DLD1 (cell line): Measurements from ENCODE around the gene SMOC2.
"Not testable (repeated sequence)": the region's sequence is repeated elsewhere in the genome, so short reads cannot be mapped to it uniquely, and the experiment has no call there.

Source experiments
- in situ Hi-C: cut with HindIII; loops from 2 replicates; pipeline ENCODE4 v1.10.0; 2017; ENCODE audit warnings: low sequenced_read_pairs

Gene SMOC2

DNA sequence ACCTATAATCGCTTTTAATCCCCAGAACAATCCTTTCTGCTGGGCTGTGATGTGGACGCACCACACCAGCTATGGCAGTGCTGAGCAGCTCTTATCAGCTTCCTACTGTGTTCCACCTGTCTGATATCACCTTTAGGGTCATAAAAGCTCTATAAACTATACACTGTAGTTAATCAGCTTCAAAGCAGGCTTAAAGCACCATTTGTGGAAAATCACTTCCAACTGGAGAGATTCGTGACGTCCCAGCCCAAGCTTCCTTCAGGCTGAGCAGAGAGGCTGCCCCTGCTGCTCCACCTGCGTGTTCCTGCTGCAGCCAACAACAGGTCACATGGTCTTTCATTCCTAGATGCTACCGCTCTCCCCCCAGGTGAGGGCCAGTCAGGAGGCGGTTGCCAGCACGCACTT, 156.5 kb downstream of the SMOC2 start:
- in situ Hi-C loops = loop anchor here (5.0 kb wide), 1 partner anchor 90 kb away; no protein-coding TSS in a partner anchor

- in situ Hi-C loops = loop anchor here (5.0 kb wide), 1 partner anchor 91 kb away; no protein-coding TSS in a partner anchor
Observed at GRCh38 chr6:168598251-168599117, 157.5 kb downstream of the SMOC2 start.

DNA sequence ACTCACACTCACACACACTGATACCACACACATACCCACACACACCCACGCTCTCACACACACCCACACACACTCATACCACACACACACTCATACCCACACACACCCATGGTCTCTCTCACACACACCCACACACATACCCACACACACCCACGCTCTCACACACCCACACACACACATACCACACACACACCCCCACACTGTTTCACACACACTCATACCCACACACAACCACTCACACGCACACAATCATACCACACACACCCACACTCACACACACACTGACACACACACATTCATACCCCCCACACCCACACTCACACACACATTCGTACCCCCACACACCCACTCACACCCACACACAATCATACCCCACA, 158.1 kb downstream of the SMOC2 start:
- in situ Hi-C loops = loop anchor here (5.0 kb wide), 1 partner anchor 92 kb away; no protein-coding TSS in a partner anchor

DNA sequence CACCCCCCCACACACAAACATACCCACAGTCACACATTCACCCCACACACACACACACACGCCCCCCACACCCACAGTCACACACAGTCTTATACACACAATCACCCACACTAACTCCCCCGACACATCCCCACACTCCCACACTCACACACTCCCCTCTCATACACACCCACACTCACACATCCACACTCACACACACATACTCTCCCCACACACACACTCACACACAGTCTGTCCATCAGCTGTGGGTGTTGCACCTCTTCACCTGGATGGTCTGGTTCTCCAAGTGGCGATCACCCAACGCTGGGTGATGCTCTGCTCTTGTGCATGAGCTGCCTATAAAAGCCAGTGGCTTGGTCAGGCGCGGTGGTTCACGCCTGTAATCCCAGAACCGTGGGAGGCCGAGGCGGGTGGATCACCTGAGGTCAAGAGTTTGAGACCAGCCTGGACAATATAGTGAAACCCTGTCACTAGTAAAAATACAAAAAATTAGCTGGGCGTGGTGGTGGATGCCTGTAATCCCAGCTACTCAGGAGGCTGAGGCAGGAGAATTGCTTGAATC, 158.9 kb downstream of the SMOC2 start:
- in situ Hi-C loops = loop anchor here (5.0 kb wide), 1 partner anchor 93 kb away; no protein-coding TSS in a partner anchor

- in situ Hi-C loops = no loop called here
Observed at GRCh38 chr6:168600381-168600780, 159.4 kb downstream of the SMOC2 start.

GRCh38 chr6:168601111-168601510, 160.1 kb downstream of the SMOC2 start:
- in situ Hi-C loops = no loop called here

DNA sequence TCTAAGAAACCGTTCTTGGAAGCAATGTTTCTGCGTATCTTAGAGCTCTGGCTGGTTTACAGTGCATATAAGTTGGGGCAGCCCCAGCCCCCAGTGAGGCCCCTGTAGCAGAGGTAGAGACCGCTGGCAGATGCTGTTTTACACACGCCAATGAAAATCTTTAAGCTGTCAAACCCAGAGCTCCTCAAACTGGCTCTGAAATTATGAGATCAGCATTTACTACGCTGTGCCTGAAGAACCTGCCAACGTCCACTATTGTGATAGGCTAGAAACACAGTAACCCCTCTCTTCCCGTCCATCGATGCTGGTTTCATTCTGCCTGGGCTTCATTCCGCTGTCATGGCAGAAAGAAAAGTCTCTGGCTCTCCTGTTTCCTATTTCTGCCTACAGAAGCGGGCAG, 160.6 kb downstream of the SMOC2 start:
- in situ Hi-C loops = no loop called here

DNA sequence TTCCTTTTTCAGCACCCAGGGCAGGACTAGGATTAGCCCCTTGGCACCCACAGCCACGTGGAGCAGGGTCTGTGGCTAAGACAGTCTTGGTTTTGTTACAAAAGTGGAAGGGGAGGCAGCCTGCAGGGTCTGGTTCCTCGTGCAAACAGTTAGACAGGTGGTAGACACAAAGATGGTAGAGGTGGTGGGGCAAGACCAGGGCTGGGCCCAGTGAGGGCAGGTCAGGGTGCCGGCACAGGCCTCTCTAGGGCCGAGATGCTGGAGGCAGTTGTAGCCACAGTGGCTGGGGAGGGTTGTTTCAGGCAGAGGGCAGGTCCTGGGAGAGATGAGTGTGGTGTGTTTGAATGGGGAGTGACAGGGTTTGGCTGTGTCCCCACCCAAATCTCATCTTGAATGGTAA, 161.6 kb downstream of the SMOC2 start:
- in situ Hi-C loops = no loop called here

GRCh38 chr6:168603234-168603633, 162.2 kb downstream of the SMOC2 start:
- in situ Hi-C loops = no loop called here

- in situ Hi-C loops = no loop called here
Observed at GRCh38 chr6:168605964-168606363, 165.0 kb downstream of the SMOC2 start.

- in situ Hi-C loops = no loop called here
Observed at GRCh38 chr6:168606722-168607121, 165.7 kb downstream of the SMOC2 start.

DNA sequence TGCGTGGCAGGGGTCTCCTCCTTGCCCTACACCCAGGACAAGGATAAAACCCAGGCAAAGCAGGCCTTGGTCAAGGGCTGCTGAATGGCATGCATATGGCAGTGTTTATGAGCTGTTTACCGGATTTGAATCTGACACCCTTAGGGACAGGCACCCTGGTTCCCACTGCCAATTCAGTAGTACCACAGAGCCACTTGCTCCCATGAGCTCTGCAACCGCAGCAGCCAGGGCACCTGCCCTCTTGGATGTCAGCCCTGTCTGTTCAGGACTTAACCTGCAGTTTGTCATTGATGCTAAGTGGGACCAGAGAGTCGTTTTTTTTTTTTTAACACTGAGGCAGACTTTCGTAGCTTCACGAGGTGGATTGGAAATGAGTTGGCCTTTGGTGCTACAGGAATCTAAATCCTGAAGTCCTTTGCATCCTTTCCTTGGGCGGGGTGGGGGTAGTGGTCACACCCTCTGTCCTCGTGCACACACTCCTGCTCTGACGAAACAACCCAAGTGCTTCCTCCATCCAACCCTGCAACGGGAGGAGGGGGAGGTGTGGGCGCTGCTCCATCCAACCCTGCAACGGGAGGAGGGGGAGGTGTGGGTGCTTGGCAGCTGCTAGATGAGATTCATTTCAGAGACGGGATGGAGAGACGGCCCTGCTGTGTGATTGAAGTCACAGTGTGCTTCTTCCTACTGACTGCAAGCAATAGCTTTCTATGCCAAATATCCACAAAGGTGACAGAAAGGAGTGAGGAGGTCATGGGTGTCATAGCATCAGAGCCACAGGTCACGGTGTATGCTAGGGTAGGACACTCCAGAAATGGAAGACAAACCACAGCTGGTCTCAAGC, 166.5 kb downstream of the SMOC2 start:
- in situ Hi-C loops = no loop called here

DNA sequence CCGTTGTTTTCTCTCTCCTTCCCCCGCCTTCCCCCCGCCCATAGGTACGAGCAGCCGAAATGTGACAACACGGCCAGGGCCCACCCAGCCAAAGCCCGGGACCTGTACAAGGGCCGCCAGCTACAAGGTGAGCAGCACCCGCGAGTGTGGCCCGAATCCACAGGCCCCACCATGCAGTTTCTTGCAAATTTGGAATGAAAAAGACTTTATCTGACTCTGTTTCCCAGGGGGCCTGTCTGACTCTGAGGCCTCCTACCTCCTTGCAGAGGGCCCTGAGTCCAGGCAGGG, 167.1 kb downstream of the SMOC2 start:
- in situ Hi-C loops = no loop called here

- in situ Hi-C loops = no loop called here
Observed at GRCh38 chr6:168609026-168609685, 168.2 kb downstream of the SMOC2 start.

- in situ Hi-C loops = no loop called here
Observed at GRCh38 chr6:168609914-168610490, 169.0 kb downstream of the SMOC2 start.

- in situ Hi-C loops = not testable (repeated sequence)
Observed at GRCh38 chr6:168610966-168611365, 170.0 kb downstream of the SMOC2 start.

- in situ Hi-C loops = no loop called here
Observed at GRCh38 chr6:168611691-168612090, 170.7 kb downstream of the SMOC2 start.

DNA sequence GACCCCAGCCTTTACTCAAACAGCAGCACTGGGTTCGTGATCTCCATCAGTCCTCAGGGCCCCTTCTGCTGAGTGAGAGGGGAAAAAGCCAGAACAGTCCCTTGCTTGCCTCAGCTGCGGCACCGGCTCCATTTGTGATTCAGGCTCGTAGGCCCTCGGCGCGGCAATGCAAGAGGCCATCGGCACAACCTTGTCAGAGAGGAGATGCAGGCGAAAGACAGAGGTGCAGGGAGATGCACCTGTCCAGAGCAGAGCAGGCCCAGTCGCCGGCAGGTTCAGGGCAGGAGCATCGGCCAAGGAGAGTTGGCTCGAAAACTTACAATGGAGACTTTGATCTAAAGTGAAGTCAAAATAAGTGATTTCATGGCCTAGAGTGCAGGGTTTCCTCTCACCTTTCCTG, 171.6 kb downstream of the SMOC2 start:
- in situ Hi-C loops = no loop called here

GRCh38 chr6:168615837-168616236, 174.9 kb downstream of the SMOC2 start:
- in situ Hi-C loops = no loop called here

DNA sequence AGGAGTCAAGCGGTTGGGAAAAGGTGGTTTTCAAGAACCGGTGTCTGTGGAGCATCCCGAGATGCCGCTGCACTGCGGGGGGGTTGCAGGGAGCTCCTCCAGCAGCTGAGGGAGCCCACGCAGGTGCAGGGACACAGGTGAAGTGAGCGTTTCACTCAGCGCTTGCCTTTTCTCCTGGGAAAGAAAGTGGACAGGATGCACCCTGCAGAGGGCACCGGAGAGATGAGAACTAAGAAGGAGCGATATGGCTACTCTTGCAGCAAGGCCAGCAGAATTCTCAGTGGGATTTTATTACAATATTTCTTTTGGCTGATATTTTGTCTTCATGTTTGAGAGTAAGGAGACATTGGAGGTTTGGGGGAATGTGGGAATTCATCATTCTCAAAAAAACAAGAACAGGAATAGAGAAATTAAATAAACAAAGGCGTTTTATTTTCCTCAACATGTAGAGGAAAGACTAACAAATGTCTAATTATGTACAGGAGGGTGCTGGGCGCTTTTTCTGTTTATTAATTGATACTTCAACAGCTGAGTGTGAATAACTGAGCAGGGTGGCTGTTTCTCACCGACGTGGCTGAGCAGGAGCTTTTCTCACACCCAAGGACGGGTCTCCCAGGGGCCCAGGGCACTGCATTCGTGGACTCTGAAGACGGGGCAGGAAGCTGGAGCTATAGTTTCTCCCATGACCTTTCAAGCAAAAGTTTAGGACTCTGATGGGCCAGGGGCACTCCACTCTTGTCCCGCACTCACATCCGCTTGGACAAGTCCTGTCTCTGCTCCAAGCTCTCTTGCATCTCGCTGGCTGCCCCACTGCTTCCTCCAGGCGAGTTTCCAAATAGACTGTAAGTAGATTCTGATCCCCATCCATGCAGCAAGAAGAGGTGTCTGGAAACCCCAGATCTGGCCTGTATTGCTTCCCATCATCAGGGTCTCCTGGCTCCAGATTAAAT, 176.1 kb downstream of the SMOC2 start:
- in situ Hi-C loops = no loop called here
